PC-3 (cell line): ENCODE measurements around the gene HS3ST5. TPM values are rescaled to one million over a fixed set of nuclear protein-coding genes. Genes with fewer than 3 reads are reported as not detected.

Source experiments
- ATAC-seq: fragments of 200-7000 bp; cut with Tn5 transposase; 2 replicates; pipeline ENCODE4 v1.9.1; 2020; ENCODE audit warnings: mild to moderate bottlenecking, moderate library complexity
- BruUV-seq: library from RNA; stranded (reverse); fragments of 400-500 nt; replicated peaks from 2 replicates; lab custom pipeline; 2021; lab: Mats Ljungman, UMichigan
- CTCF ChIA-PET: fragments of 300-600 bp; sonication (Branson Sonifier 250); formaldehyde crosslinking; loops from one replicate; lab custom pipeline; 2022; ENCODE audit warnings: antibody characterized with exemption; lab: Charles Lee
- POLR2A ChIA-PET: fragments of 300-600 bp; sonication (Branson Sonifier 250); formaldehyde crosslinking; loops from one replicate; lab custom pipeline; 2022; ENCODE audit warnings: antibody characterized with exemption; ENCODE audit not compliant: unreplicated experiment; lab: Charles Lee
- DNase-seq: peaks from one replicate; pipeline ENCODE4 v3.0.0-alpha.2; 2015
- H2AFZ ChIP-seq: fragments of 300-600 bp; sonication (generic); 2 replicates; pipeline ENCODE4 v1.6.0; 2016; ENCODE audit warnings: antibody characterized with exemption, low read length
- H3F3A ChIP-seq: fragments of 300-600 bp; sonication (generic); one replicate; pipeline ENCODE4 v1.6.0; 2017; ENCODE audit warnings: antibody characterized with exemption, low read length, control low read depth, mild to moderate bottlenecking; ENCODE audit not compliant: unreplicated experiment
- H3K27ac ChIP-seq: fragments of 300-600 bp; sonication (generic); 2 replicates; pipeline ENCODE4 v1.5.1; 2016; ENCODE audit warnings: mild to moderate bottlenecking, low read length
- H3K27me3 ChIP-seq: fragments of 300-600 bp; sonication (generic); 2 replicates; pipeline ENCODE4 v1.6.1; 2016; ENCODE audit warnings: low read length, mixed read lengths
- H3K36me3 ChIP-seq: fragments of 300-600 bp; sonication (generic); 2 replicates; pipeline ENCODE4 v1.6.1; 2016; ENCODE audit warnings: low read depth, mixed run types, low read length, mixed read lengths
- H3K4me1 ChIP-seq: fragments of 300-600 bp; sonication (generic); 2 replicates; pipeline ENCODE4 v1.5.1; 2016; ENCODE audit warnings: low read length; ENCODE audit not compliant: insufficient read depth
- H3K4me2 ChIP-seq: fragments of 300-600 bp; sonication (generic); 2 replicates; pipeline ENCODE4 v1.6.0; 2016; ENCODE audit warnings: low read length
- H3K4me3 ChIP-seq: fragments of 300-600 bp; sonication (generic); 2 replicates; pipeline ENCODE4 v1.5.1; 2016; ENCODE audit warnings: mild to moderate bottlenecking, low read length, mixed read lengths
- H3K79me2 ChIP-seq: fragments of 300-600 bp; sonication (generic); 2 replicates; pipeline ENCODE4 v1.6.1; 2017; ENCODE audit warnings: low read length, mixed read lengths
- H3K9ac ChIP-seq: fragments of 300-600 bp; sonication (generic); 2 replicates; pipeline ENCODE4 v1.6.0; 2016; ENCODE audit warnings: mild to moderate bottlenecking, low read length
- H3K9me2 ChIP-seq: fragments of 300-600 bp; sonication (generic); replicated peaks from 2 replicates; pipeline ENCODE4 v1.6.1; 2016; ENCODE audit warnings: mixed run types, low read length, mixed read lengths
- H3K9me3 ChIP-seq: fragments of 300-600 bp; sonication (generic); 2 replicates; pipeline ENCODE4 v1.6.1; 2016; ENCODE audit warnings: low read length, mixed read lengths
- H4K20me1 ChIP-seq: fragments of 300-600 bp; sonication (generic); 2 replicates; pipeline ENCODE4 v1.6.1; 2016; ENCODE audit warnings: low read length, mixed read lengths
- EZH2 ChIP-seq: fragments of 300-600 bp; sonication (generic); IDR thresholded peaks from one replicate; pipeline ENCODE4 v1.6.1; 2017; ENCODE audit warnings: antibody characterized with exemption, mild to moderate bottlenecking, low read length; ENCODE audit not compliant: unreplicated experiment
- EZH2phosphoT487 ChIP-seq: fragments of 300-600 bp; sonication (generic); IDR thresholded peaks from 2 replicates; pipeline ENCODE4 v1.6.1; 2018; ENCODE audit warnings: mild to moderate bottlenecking, antibody characterized with exemption, low read length, borderline replicate concordance
- intact Hi-C: fragments of 100-400 bp; cut with micrococcal nuclease; formaldehyde crosslinking; loops from 2 replicates; pipeline ENCODE4 v1.9.0; 2023
- total RNA-seq: library from RNA; depleted of rRNA; stranded (reverse); fragments of >200 nt; gene quantifications from 2 replicates; pipeline ENCODE4 v1.2.3, GENCODE V29; 2014
- TF ChIP-seq, protein P1 (sequence below): fragments of 300-600 bp; sonication (generic); conservative IDR thresholded peaks from 2 replicates; pipeline ENCODE4 v1.5.1; 2017; ENCODE audit warnings: antibody characterized with exemption, low read depth, mild to moderate bottlenecking, low read length

HS3ST5 gene
- total RNA-seq, 1 experiment from 2014 or later, result 1.2 TPM

- intact Hi-C loops, result no loop called here
- Histone ChIP-seq H4K20me1 (no peaks in the 10 kb centered on the region), H3K27me3 (no peaks in the 10 kb centered on the region), H3K9me3 (no peaks in the 10 kb centered on the region), H3F3A (no peaks in the 10 kb centered on the region), H3K4me3 (no peak overlapping the region), H3K36me3 (no peaks in the 10 kb centered on the region), H3K4me1 (peaks cover 15% of the 10 kb centered on the region; the same call in 1 of the 2 replicates), H2AFZ (no peak overlapping the region), H3K79me2 (no peaks in the 10 kb centered on the region), H3K9me2 (no peaks in the 10 kb centered on the region), H3K4me2 (no peak overlapping the region), H3K27ac (no peak overlapping the region), H3K9ac (no peak overlapping the region)
- ATAC-seq, result no peak
- DNase-seq, result no peak
- POLR2A ChIA-PET, result no interaction called here
- TF ChIP-seq EZH2phosphoT487 (no peak), EZH2 (no peak)
- TF ChIP-seq, protein P1, sequence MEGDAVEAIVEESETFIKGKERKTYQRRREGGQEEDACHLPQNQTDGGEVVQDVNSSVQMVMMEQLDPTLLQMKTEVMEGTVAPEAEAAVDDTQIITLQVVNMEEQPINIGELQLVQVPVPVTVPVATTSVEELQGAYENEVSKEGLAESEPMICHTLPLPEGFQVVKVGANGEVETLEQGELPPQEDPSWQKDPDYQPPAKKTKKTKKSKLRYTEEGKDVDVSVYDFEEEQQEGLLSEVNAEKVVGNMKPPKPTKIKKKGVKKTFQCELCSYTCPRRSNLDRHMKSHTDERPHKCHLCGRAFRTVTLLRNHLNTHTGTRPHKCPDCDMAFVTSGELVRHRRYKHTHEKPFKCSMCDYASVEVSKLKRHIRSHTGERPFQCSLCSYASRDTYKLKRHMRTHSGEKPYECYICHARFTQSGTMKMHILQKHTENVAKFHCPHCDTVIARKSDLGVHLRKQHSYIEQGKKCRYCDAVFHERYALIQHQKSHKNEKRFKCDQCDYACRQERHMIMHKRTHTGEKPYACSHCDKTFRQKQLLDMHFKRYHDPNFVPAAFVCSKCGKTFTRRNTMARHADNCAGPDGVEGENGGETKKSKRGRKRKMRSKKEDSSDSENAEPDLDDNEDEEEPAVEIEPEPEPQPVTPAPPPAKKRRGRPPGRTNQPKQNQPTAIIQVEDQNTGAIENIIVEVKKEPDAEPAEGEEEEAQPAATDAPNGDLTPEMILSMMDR, result no peak
- CTCF ChIA-PET, result no interaction called here
- BruUV-seq, result no TSS peak
These were observed 61.3 kb downstream of the HS3ST5 start for GRCh38 chr6:114281496-114281895.

DNA sequence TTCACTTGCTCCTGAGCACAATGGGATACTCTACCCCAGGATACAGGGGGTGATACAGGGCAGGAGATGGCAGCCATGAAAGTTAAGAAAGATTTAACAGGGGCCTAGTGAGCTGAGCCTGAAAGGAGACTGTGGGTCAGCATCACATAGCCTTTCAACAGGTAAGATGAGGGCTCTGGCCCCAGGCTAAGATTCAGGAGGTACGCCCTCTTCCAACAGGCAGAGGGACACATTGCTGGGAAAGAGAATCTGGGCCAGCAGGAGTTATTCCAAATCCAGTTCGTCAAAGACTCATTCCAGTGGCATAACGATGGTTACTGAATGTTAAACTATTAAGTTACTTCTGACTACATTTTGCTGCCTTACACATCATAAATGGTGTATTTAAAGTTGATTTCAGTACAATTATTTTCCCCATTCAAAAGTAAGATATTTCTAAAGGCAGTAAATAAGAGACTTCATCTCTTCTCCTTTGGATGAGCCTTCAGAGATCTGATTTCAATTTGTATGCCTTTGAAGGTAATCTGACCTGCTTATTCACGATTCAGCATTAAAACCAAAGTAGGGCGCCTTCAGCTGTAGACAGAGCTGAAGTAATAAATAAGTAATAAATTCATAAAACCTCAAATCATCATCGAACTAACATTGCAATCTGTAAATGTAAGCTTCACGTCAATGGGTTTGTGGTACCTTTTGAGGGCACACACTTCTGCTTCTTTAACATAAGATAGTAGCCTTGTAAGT, 62.4 kb downstream of the HS3ST5 start:
- no peak for ATAC-seq
- CTCF ChIA-PET, result no interaction called here

More for the DNA sequence above, 62.4 kb downstream of the HS3ST5 start:
- Histone ChIP-seq H3K9me3 (no peaks in the 10 kb centered on the region), H3K79me2 (no peaks in the 10 kb centered on the region), H3K4me1 (peaks cover 16% of the 10 kb centered on the region; the same call in 1 of the 2 replicates), H2AFZ (no peak overlapping the region), H3K27me3 (no peaks in the 10 kb centered on the region), H3K9ac (no peak overlapping the region), H3K36me3 (no peaks in the 10 kb centered on the region), H3F3A (no peaks in the 10 kb centered on the region), H3K9me2 (no peaks in the 10 kb centered on the region), H3K27ac (no peak overlapping the region), H3K4me3 (no peak overlapping the region), H3K4me2 (no peak overlapping the region), H4K20me1 (no peaks in the 10 kb centered on the region)
- POLR2A ChIA-PET, result no interaction called here
- intact Hi-C loops, result no loop called here
- no peak for DNase-seq
- no peak for TF ChIP-seq EZH2phosphoT487
- TF ChIP-seq, protein P1, result no peak
- no peak for TF ChIP-seq EZH2
- BruUV-seq, result no TSS peak
